H1 (cell line): Measurements from ENCODE around the gene CFAP210. TPM values are rescaled to one million over a fixed set of nuclear protein-coding genes. Genes with fewer than 3 reads are reported as not detected.

Experiments used
- CTCF ChIA-PET: fragments of 300-600 bp; sonication (Branson Sonifier 250); formaldehyde crosslinking; loops from one replicate; lab custom pipeline; 2021; ENCODE audit not compliant: partially characterized antibody; lab: Charles Lee
- POLR2A ChIA-PET: fragments of 300-600 bp; sonication (Branson Sonifier 250); formaldehyde crosslinking; loops from one replicate; lab custom pipeline; 2021; ENCODE audit warnings: inconsistent platforms; ENCODE audit not compliant: partially characterized antibody; lab: Charles Lee
- DNase-seq, 2 experiments: peaks; one replicate each; pipeline versions ENCODE4 v3.0.0 to v3.0.0-alpha.2; 2010 to 2022; ENCODE audit warnings: low spot score in 2 of 2, low read depth in 1 of 2, mixed read lengths in 1 of 2
- FAIRE-seq: peaks from 2 replicates; lab custom pipeline; 2011; peaks lifted over from hg19 to GRCh38; lab: Jason Lieb, UNC
- H2AFZ ChIP-seq: 2 replicates; pipeline ENCODE4 v1.8.1; 2012; ENCODE audit warnings: low read length, inconsistent platforms
- H2AK5ac ChIP-seq: 2 replicates; pipeline ENCODE4 v1.6.1; 2013; ENCODE audit warnings: low read depth, low read length
- H2BK120ac ChIP-seq: replicated peaks from 2 replicates; pipeline ENCODE3; 2013; ENCODE audit warnings: low read depth, low read length, inconsistent platforms
- H2BK12ac ChIP-seq: 2 replicates; pipeline ENCODE4 v1.6.1; 2013; ENCODE audit warnings: low read depth, low read length
- H2BK15ac ChIP-seq: 2 replicates; pipeline ENCODE4 v1.6.1; 2013; ENCODE audit warnings: low read length
- H2BK20ac ChIP-seq: 2 replicates; pipeline ENCODE4 v1.6.1; 2013; ENCODE audit warnings: low read length
- H2BK5ac ChIP-seq: 2 replicates; pipeline ENCODE4 v1.6.1; 2013; ENCODE audit warnings: low read depth, low read length
- H3K14ac ChIP-seq: 2 replicates; pipeline ENCODE4 v1.6.1; 2013; ENCODE audit warnings: inconsistent platforms; ENCODE audit not compliant: insufficient read length
- H3K18ac ChIP-seq: 2 replicates; pipeline ENCODE4 v1.6.1; 2013; ENCODE audit warnings: low read length; ENCODE audit errors: extremely low read depth
- H3K23ac ChIP-seq: 2 replicates; pipeline ENCODE4 v1.6.1; 2013; ENCODE audit warnings: inconsistent platforms; ENCODE audit not compliant: insufficient read length
- H3K23me2 ChIP-seq: 2 replicates; pipeline ENCODE4 v1.6.1; 2013; ENCODE audit warnings: low read depth, low read length
- H3K27ac ChIP-seq: 2 replicates; pipeline ENCODE4 v1.6.1; 2011; ENCODE audit warnings: low read depth, low read length, inconsistent platforms
- H3K27me3 ChIP-seq, 4 experiments: replicated peaks in 1 of 4; 1 replicate in 1 of 4; 2 replicates in 3 of 4; pipeline versions ENCODE4 v1.6.1 to v1.8.1; 2011 to 2013; ENCODE audit warnings: low read length in 3 of 4, mild to moderate bottlenecking in 3 of 4, inconsistent platforms in 2 of 4, mixed read lengths in 2 of 4, moderate library complexity in 1 of 4; ENCODE audit not compliant: control insufficient read depth in 3 of 4, insufficient read depth in 3 of 4; ENCODE audit errors: extremely low read depth in 1 of 4
- H3K36me3 ChIP-seq, 4 experiments: 2 replicates each; pipeline versions ENCODE4 v1.6.1 to v1.8.1; 2011 to 2013; ENCODE audit warnings: mild to moderate bottlenecking in 4 of 4, low read length in 3 of 4, moderate library complexity in 2 of 4, control low read depth in 1 of 4, inconsistent platforms in 1 of 4; ENCODE audit not compliant: insufficient read depth in 4 of 4, control insufficient read depth in 2 of 4
- H3K4ac ChIP-seq: replicated peaks from 2 replicates; pipeline ENCODE3; 2013; ENCODE audit warnings: low read length, low read depth, mixed read lengths, inconsistent platforms; ENCODE audit not compliant: insufficient read length
- H3K4me1 ChIP-seq, 4 experiments: replicated peaks in 1 of 4; 1 replicate in 1 of 4; 2 replicates in 3 of 4; pipeline versions ENCODE4 v1.6.1 to v1.8.1; 2011 to 2013; ENCODE audit warnings: low read length in 3 of 4, inconsistent platforms in 2 of 4, mixed read lengths in 1 of 4; ENCODE audit not compliant: insufficient read depth in 4 of 4, control insufficient read depth in 3 of 4
- H3K4me2 ChIP-seq, 2 experiments: 2 replicates each; pipeline versions ENCODE4 v1.6.1 to v1.8.1; 2011 to 2013; ENCODE audit warnings: low read depth in 2 of 2, low read length in 2 of 2, control low read depth in 1 of 2, inconsistent platforms in 1 of 2, mild to moderate bottlenecking in 1 of 2; ENCODE audit not compliant: insufficient read depth in 1 of 2
- H3K4me3 ChIP-seq, 4 experiments: fragments of 200-600, 300-600 bp in 1 of 4; sonication (generic), shearing (Covaris generic), sonication (Bioruptor Twin) in 1 of 4; 2 replicates each; pipeline versions ENCODE4 v1.5.1 to v1.8.1; 2011 to 2016; ENCODE audit warnings: low read length in 4 of 4, low read depth in 3 of 4, control low read depth in 2 of 4, inconsistent platforms in 2 of 4, mild to moderate bottlenecking in 2 of 4, mixed read lengths in 1 of 4, moderate library complexity in 1 of 4; ENCODE audit not compliant: insufficient read depth in 2 of 4; ENCODE audit errors: extremely low read depth in 1 of 4
- H3K56ac ChIP-seq: replicated peaks from 2 replicates; pipeline ENCODE3; 2013; ENCODE audit warnings: low read depth, mild to moderate bottlenecking, mixed read lengths, low read length, inconsistent platforms; ENCODE audit not compliant: insufficient read length
- H3K79me1 ChIP-seq: 2 replicates; pipeline ENCODE4 v1.6.1; 2013; ENCODE audit warnings: low read depth, low read length, control low read depth
- H3K79me2 ChIP-seq, 2 experiments: 2 replicates each; pipeline versions ENCODE4 v1.6.1 to v1.8.1; 2012 to 2013; ENCODE audit warnings: low read length in 2 of 2, mild to moderate bottlenecking in 2 of 2, inconsistent platforms in 1 of 2; ENCODE audit not compliant: insufficient read depth in 2 of 2, control insufficient read depth in 1 of 2
- H3K9ac ChIP-seq, 4 experiments: replicated peaks in 1 of 4; 1 replicate in 1 of 4; 2 replicates in 3 of 4; pipeline versions ENCODE4 v1.6.1 to v1.8.1; 2011 to 2013; ENCODE audit warnings: low read depth in 3 of 4, low read length in 3 of 4, control low read depth in 2 of 4, mild to moderate bottlenecking in 2 of 4, moderate library complexity in 2 of 4, inconsistent platforms in 1 of 4; ENCODE audit errors: extremely low read depth in 1 of 4
- H3K9me3 ChIP-seq, 2 experiments: 2 replicates each; pipeline versions ENCODE4 v1.6.1 to v1.8.1; 2012 to 2013; ENCODE audit warnings: mild to moderate bottlenecking in 2 of 2, moderate library complexity in 2 of 2, control low read depth in 1 of 2, inconsistent platforms in 1 of 2, low read depth in 1 of 2, low read length in 1 of 2, mixed read lengths in 1 of 2; ENCODE audit not compliant: insufficient read depth in 2 of 2
- H4K20me1 ChIP-seq, 2 experiments: replicated peaks in 1 of 2; 2 replicates each; pipeline versions ENCODE3 to v1.8.1; 2011 to 2013; ENCODE audit warnings: inconsistent platforms in 2 of 2, low read length in 2 of 2, mild to moderate bottlenecking in 1 of 2; ENCODE audit not compliant: insufficient read depth in 2 of 2, control insufficient read depth in 1 of 2
- H4K5ac ChIP-seq: 2 replicates; pipeline ENCODE4 v1.6.1; 2013; ENCODE audit warnings: low read length, low read depth, mixed read lengths, inconsistent platforms; ENCODE audit not compliant: insufficient read length
- H4K8ac ChIP-seq: 2 replicates; pipeline ENCODE4 v1.8.0; 2013; ENCODE audit warnings: mild to moderate bottlenecking, moderate library complexity, low read length, inconsistent platforms; ENCODE audit not compliant: insufficient read depth; ENCODE audit errors: extremely low read depth
- H4K91ac ChIP-seq: replicated peaks from 2 replicates; pipeline ENCODE3; 2013; ENCODE audit warnings: low read length, mixed read lengths, inconsistent platforms; ENCODE audit not compliant: insufficient read length
- SP2 ChIP-seq: IDR thresholded peaks from 2 replicates; pipeline ENCODE4 v1.6.1; 2012; ENCODE audit warnings: mild to moderate bottlenecking, low read length, inconsistent platforms
- WGBS, 2 experiments: shearing (Covaris generic) in 1 of 2; methylation state at CpG; one replicate each; pipeline versions ENCODE4 v1.1.6 to v1.1.7; 2013 to 2015; ENCODE audit warnings: low lambda C conversion rate in 2 of 2, mixed read lengths in 2 of 2, inconsistent platforms in 1 of 2, low coverage in 1 of 2, missing lambda C conversion rate in 1 of 2; ENCODE audit not compliant: insufficient replicate concordance in 2 of 2, insufficient coverage in 1 of 2, insufficient read length in 1 of 2; ENCODE audit errors: extremely low coverage in 1 of 2, missing lambda C conversion rate in 1 of 2; 5-methylcytosine and 5-hydroxymethylcytosine counted together
- polyA plus RNA-seq, 7 experiments: library from polyadenylated mRNA; depleted of rRNA in 3 of 7; stranded (reverse) in 5 of 7; unstranded in 2 of 7; fragments of >200 nt in 5 of 7; fragments of 200-250 nt in 2 of 7; gene quantifications; 1 replicate in 5 of 7; 2 replicates in 1 of 7; 4 replicates in 1 of 7; pipeline versions ENCODE4 v1.2.1 to v1.2.3, GENCODE V29; 2011 to 2013; ENCODE audit warnings: missing spikeins in 2 of 7, mixed read lengths in 2 of 7
- total RNA-seq: library from RNA; stranded (reverse); fragmentation: NEBNext Ultra II Directional; extraction: Animal tissue kit (Norgen Biotek cat#: 25700); gene quantifications from 2 replicates; pipeline ENCODE4 v1.2.1, GENCODE V29; 2021

Gene CFAP210
- total and polyA plus RNA-seq, 2 of the 8 experiments (the other 6 are each of a cell fraction or from before 2014, with no cell fraction given) = 0.06 to 0.37 TPM

DNA sequence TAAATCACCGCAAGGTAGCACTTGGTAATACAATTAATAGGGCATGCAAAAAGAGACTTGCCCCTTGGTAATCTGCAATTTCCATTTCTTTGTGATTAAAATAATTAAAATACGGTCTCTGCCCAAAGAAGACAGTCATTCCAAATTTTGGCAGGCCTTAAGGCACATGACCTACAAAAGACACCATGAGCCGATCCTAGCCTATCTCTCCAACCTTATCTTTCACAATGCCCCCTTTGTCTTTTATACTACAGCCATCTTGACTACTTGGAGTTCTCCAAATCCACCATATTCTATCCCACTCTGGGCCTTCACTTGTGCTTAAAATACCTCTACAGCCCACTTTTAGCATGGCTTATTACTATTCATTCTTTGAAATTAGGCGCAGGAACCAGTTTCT lies 23.3 kb downstream of the CFAP210 start:
- Histone ChIP-seq H3K36me3 (no peaks in the 10 kb centered on the region), H4K5ac (no peak overlapping the region), H3K56ac (no peak overlapping the region), H3K23ac (no peak overlapping the region), H3K27me3 (no peaks in the 10 kb centered on the region), H4K20me1 (no peaks in the 10 kb centered on the region), H3K4ac (no peak overlapping the region), H3K4me2 (no peak overlapping the region), H2BK5ac (no peak overlapping the region), H3K9ac (no peak overlapping the region), H2AK5ac (no peak overlapping the region), H3K9me3 (no peaks in the 10 kb centered on the region; a peak in 1 of 4 replicates), H3K79me2 (no peaks in the 10 kb centered on the region), H2BK20ac (no peak overlapping the region), H3K18ac (no peak overlapping the region), H4K8ac (no peak overlapping the region), H3K4me3 (no peak overlapping the region), H2BK120ac (no peak overlapping the region), H2BK12ac (no peak overlapping the region), H3K79me1 (no peaks in the 10 kb centered on the region), H3K23me2 (no peaks in the 10 kb centered on the region; the same call in 1 of the 2 replicates), H3K4me1 (no peaks in the 10 kb centered on the region), H4K91ac (no peak overlapping the region), H3K14ac (no peak overlapping the region), H3K27ac (no peak overlapping the region), H2BK15ac (no peak overlapping the region), H2AFZ (no peak overlapping the region)
- FAIRE-seq (no peak), DNase-seq (no peak)
- POLR2A ChIA-PET = no interaction called here
- 93% methylated on average over 4 of the region's 4 CpGs; no CpG with 5 or more reads in 1 of the 2 experiments for WGBS, 2 experiments
- CTCF ChIA-PET = interaction anchor here (1.4 kb wide), 1 partner anchor 9 kb away, joined by 4 read pairs; no protein-coding TSS in a partner anchor
- no peak for TF ChIP-seq SP2
- TF ChIP-seq, all 59 proteins: peak for 0
